Nucleus accumbens (tissue), 56 donors: ENCODE measurements around the gene SNX5.

Experiments used
- DNase-seq, 56 donors: peaks; one replicate each; lab custom pipeline; 2025; lab: John Stamatoyannopoulos, UW

The SNX5 gene

DNA sequence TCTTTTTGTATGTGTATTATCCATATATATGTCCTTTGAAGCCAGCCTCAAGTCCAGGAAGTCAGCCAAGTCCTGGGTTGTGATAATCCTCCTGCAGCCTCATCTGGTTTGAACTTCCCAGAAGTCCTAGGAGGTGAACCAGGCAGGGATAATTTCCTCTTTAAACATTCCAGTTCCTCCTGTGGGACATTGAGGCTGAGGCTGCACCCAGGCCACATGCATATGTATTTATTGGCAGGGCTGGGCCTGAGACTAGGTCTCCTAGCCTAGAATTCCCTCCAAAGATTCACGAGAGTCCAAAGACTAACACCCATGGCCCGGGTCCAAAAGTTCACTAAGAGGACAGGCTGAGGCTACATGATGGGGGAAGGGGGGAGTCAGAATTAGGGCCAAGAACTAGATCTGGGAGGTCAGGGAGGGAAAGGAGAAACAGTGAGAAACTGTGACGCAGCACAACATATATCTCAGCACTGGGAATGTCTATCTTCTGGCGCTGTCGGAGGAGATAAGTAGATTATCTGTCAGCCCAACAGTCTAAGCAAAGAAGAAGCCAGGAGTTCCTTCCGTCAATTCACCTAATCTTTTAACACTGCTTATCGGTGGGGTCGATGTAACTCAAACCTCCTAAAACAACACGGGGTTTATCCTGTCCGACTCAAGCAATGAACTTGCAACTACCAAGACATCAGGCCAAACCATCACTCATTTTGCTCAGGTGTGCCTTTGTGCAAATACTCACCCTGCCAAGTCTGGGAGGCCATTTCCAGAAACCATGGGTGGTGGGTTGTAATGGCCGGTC is 43.3 kb downstream of the SNX5 start:
- DNase-seq = no peak

DNA sequence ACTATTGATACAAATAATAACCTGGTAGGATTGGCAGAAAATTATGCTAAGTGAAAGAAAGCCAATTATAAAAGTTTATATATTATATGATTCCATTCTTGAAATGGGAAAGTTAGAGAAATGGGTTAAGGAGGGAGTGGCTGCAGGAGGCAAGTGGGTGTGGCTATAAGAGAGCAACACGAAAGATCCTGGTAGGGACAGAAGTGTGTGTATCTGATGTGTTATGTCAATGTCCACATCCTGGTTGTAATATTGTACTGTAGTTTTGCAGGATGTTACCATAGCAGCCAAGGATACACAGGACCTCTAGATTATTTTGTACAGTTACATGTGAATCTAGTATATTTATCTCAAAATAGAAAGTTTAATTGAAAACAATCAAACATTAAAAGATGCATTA is 46.8 kb downstream of the SNX5 start:
- DNase-seq = no peak

DNA sequence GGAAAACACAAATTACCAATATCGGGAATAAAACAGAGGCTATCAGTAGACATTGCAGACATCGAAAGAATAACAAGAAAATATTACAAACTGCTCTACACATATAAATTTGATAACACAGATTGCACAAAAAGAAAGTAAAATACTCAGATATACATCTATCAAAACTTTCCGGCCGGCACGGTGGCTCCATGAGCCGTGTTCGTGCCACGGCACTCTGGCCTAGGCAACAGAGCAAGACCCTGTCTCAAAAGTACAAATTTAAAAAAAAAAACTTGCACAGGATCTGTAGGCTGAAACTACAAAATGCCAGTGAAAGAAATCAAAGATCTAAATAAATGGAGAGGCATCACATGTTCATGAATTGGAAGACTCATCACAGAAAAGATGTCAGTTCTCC is 49.4 kb downstream of the SNX5 start:
- no peak for DNase-seq

DNA sequence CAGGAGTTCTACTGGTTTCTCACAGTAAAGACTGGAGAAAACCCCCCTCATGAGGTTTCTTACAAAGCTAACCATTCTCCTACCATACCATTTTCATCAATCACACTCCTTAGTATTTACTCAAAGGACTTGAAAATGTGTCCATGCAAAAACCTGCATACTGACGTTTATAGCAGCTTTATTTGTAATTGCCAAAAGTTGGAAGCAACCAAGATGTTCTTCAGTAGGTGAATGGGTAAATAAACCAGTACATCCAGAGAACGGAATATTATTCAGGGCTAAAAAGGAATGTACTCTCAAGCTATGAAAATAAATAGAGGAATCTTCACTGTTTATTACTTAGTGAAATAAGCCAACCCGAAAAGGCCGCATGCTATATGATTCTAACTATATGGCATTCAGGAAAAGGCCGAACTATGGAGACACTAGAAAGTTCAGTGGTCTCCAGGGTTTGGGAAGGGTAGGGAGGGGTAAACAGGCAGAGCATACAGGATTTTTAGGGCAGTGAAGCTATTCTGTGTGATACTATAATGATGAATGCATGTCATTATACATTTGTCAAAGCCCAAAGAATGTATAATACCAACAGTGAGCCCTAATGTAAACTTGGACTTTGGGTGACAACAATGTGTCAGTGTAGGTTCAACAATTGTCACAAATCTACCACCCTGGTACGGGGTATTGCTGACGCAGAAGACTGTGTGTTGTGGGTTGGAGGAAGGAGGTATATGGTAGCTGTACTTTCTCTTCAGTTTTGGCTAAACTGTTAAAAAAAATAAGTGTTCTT is 50.6 kb downstream of the SNX5 start:
- DNase-seq = no peak

DNA sequence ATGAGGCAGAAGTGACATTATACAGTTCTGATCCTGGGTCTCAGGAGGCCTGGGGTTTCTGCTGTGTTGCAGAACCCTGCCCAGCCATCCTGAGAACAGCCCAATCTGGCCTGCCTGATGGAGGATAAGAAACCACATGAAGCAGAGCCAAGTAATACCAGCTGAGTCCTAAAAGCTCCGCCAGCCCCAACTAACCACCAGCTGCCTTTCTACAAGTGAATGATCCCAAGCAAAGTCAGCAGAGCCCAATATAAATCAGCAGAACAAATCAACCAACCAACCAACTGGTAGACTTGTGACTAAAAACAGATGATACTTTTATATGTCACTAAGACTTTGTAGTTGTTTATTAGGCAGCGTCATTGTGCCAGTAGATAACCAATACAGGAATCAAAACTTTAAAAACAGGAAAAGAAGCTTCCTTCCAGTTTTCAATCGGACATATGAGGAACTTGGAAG is 52.1 kb downstream of the SNX5 start:
- no peak for DNase-seq

DNA sequence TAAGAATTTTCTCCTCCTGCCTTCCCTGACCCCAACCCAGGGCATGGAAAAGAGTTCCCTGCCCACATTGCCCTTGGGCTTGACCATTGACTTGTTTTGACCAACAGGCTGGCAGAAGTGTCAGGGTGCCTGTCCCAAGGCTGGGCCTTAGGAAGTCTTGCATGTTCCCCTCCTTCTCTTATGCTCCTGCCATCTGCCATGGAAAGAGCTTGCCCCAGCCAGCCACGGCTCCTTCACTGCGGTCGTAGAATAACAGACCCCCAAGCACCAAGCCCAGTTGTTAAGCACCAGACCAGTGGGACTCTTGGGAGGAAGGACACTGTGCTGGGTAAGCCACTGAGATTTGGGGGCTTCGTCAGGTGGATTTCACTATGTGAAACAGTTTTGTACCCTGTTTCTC is 53.6 kb downstream of the SNX5 start:
- no peak for DNase-seq

DNA sequence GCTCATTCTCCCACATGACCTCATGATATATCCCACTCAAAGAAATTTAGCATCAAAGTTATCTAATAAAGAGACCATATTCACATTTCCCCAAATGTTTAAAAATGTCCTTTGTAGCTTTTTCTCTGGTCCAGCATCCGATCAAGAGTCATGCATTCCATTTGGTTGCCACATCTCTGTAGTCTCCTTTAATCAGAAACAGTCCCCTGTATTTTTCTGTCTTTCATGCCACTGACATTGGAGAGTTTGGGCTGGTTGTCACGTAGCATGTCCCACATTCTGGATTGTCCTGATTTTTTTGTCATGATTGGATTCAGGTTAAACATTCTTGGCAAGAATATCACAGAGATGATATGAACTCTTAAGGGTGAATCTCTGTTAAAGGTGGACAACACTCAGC is 55.7 kb downstream of the SNX5 start:
- no peak for DNase-seq

DNA sequence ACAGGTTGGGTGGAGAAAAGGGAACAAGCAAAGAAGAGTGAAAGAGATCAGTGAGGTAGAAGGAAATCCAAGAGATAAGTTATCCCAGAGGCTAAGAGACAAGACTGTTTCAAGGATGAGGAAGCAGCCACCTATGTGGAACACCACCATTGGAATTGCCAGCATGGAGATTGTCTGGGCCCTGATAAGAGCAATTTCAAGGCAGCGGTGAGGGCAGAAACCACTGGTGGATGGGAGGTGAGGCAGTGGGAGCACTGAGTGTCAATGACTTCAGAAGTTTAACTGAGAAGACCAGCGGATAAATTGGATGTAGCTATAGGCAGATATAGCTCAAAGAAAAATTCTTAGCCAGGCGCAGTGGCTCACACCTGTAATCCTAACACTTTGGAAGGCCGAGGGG is 56.7 kb downstream of the SNX5 start:
- DNase-seq = no peak

DNA sequence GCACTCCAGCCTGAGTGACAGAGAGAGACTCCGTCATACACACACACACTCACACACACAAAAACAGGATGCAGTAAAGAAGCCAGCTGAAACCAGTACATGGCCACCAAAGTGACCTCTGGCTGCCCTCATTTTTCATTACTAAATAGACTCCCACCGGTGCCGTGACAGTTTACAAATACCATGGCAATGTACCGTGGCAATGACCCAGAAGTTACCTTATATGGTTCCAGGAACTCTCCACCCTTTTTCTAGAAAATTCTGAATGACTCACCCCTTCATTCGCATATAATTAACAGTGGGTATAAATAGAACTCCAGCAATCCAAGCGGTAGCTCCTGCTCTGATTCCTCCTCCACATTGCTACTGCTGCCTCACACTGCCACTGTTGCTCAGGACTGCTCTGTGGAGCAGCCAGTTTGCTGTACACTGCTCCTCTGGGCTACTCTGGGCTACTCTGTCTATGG is 57.7 kb downstream of the SNX5 start:
- peak in 4 of 56 donors; percentile 1 to 33 (median 20) for DNase-seq

DNA sequence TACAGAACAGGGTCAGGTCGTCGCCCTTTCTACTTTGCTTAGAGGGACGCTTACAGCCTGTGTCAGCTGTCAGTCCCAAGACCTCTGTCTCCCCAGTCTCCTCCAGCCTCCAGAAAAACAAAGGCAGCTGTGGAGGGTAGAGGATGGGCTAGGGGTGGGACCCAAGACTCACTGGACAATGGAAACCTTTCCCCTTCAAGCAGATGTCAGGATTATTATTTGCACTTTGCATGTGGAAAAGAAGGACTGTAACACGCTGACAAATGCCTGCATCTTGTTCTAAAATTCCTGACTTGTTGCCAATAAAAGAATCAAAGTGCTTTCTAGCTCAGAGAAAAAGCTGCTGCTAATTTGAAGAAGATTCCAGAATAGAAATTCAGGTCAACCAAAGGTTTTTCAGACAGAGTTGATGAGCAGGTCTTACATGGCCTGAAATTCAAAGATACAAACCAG is 58.7 kb downstream of the SNX5 start:
- no peak for DNase-seq

DNA sequence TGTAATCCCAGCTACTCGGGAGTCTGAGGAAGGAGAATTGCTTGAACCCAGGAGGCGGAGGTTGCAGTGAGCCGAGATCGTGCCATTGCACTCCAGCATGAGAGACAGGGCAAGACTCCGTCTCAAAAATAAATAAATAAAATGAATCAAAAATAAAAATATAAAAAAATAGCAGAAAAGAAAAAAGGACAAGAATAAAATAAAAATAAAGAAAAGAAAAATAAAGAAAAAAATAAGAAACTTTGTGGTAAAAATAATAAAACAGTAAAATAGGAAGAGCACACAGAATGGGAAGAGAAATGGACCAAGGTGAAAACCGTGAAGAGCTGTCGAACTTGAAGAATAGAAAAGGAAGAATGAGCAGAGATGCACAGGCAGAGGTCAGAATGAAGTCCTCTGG is 63.0 kb downstream of the SNX5 start:
- no peak for DNase-seq

DNA sequence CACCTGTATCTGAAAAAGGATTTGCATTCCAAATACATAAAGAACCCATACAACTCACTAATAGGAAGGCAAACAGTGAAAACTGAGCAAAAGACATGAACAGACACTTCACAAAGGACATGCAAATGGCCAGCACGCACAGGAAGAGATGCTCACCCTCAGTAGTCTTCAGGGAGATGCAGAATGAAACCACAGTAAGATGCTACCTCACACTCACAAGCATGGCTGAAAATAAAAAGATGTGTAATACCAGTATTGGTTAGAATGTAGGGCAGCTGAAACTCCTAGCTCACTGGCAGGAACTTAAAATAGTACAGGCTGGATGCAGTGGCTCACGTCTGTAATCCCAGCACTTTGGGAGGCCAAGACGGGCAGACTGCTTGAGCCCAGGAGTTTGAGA is 64.6 kb downstream of the SNX5 start:
- DNase-seq = no peak

DNA sequence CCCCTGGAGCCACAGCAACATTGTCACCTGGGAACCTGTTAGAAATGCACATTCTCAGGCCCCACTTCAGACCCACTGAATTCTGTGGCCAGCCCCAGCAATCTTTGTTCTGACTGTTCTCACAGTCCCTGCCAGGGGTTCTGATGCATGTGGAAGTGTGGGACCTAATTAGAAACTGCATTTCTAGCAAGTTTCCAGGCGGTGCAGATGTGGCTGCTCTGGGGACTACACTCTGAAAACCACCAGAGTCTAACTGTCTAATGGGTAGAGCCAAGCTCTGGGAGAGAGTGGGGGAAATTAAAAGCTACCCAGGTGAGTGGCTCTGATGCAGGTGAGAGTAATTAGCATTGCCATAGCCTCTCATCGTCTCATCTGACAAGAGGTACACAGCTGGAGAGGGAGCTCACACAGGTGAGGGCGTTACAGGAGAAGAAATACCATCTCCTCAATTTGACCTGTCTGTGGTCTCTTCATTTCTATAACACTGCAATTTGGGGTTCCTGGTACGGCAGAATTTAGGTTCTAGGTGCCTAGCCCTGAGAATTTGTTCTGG is 66.0 kb downstream of the SNX5 start:
- DNase-seq = no peak

DNA sequence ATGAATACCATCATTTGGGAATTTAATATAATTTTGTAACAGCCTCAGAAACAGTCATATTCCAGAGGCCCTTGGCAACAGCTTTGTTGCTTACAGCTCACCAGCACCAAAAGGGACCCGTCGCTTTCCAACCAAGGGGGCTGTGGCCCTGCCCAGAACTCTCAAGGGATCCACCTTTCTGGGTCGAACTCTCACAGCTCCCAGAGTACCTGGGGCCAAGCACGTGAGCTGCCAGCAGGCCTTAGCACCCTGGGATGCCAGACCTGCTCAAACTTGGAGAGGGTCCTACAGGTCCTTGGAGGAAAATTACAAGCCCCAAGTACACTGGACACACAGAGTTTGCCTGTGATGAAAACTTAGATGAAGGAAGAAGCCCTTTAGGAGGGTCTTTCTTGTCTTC is 66.6 kb downstream of the SNX5 start:
- DNase-seq = no peak

DNA sequence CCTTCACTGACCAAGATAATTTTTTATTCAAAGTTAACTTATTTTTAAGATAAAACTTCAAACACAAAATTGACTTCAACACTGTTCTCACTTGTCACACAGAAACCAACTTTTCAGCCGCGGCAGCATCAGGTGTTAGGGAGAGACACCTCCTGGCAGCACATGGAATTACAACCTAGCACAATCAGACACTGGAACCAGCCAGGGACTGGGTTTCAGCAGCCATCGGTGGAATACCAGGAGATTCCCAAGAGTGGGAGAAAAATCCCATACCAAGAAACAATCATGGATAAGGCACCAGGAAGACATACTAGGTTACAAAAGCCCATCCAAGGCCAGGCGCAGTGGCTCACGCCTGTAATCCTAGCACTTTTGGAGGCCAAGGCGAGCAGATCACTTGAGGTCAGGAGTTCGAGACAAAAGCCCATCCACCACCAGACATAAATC is 70.0 kb downstream of the SNX5 start:
- DNase-seq = peak in 38 of 56 donors; percentile 8 to 76 (median 38)

DNA sequence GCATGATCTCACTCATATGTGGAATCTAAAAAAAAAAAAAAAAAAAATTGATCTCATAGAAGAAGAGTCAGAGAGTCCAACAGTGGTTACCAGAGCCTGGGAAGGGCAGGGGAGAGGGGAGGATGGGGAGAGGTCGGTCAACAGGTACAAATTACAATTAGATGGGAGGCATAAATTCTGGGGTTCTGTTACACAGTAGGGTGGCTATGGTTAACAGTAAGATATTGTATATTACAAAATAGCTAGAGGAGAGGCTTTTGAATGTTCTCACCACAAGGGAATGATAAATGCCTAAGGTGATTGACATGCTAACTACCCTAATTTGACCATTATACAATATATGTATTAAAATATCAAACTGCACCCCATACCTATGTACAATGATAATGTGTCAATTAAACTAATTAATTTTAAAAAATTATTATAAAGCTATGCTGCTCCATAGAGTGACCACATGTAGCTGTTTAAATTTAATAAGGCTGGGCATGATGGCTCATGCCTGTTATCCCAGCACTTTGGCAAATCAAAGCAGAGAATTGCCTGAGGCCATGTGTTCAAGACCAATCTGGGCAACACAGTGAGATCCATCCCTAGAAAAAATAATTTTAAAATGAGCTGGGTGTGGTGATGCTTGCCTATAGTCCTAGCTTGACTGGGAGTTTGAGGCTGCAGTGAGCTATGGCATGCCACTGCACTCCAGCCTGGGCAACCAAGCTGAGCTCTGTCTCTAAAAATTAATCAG is 70.9 kb downstream of the SNX5 start:
- no peak for DNase-seq

DNA sequence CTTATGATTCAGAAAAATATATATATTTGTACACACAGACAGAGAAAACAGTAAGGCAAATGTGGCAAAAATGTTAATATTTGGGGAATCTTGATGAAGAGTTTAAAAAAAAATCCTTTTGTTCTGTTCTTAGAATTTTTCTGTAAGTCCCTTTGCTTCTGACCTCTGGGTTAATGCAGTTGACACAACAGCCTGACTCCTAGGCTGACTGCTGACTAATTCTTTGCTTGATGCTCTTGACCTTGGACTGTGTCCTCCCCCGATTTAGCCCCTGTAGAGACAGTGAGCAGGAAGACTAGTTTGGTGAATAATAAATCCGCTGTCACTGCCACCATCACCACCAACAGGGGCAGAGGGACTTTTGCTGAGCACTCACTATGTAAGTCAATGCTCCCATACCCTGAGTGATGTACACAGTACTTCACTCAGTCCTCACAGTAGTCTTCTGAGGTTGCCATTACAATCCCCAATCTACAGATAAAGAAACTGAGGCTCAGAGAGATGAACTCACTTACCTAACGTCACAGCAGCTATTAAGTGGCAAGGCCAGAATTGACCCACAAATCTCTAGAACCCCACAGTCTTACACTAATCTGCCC is 71.7 kb downstream of the SNX5 start:
- DNase-seq = no peak

DNA sequence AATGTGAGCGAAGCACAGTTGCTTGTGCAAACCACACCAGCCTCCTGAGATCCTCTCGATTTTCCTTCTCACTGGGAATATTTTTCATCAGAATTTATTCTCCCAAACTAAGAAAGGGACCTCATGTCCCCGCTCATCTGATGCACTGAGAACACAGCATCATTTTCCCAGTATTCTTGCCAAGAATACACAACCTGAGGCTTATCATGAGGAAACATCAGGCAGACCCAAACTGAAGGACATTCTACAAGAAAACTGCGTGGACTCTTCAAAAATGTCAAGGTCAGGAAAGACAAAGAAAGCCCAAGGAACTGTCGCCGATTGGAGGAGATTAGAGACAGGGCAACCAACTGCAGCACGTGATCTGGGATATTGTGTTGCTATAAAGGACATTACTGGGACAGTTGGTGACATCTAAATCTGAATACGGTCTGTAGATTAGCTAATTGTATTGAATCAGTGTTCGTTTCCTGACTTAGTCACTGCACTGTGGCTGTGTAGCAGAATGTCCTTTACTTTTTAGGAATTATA is 72.3 kb downstream of the SNX5 start:
- DNase-seq = peak in 3 of 56 donors; percentile 6 to 19 (median 6)

DNA sequence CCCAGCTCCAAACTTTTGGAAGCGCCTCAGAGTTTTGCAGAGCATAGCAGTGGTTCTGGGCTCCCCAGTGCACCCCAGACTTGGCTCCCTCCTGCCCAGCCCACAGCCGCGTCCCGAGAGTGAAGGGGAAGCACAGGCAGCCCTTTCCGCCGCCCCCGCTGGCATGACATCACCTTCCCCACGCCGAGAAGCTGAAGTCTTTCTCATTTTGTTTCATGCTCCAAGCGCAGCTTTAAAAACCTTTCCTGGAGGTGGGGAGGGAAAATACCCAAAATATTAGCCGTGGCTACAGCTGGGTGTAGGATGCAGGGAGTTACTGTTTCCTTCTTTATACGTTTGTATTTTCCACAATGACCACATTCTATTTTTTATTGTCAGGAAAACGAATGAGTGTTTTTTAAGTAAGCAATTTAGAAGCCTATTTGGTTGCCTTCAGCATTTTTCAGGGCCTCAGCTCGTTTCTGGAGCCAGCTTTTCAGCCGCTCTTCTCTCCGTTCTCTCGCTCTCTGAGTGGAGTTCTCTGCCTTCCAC is 72.9 kb downstream of the SNX5 start:
- peak in 22 of 56 donors; percentile 5 to 53 (median 26) for DNase-seq

DNA sequence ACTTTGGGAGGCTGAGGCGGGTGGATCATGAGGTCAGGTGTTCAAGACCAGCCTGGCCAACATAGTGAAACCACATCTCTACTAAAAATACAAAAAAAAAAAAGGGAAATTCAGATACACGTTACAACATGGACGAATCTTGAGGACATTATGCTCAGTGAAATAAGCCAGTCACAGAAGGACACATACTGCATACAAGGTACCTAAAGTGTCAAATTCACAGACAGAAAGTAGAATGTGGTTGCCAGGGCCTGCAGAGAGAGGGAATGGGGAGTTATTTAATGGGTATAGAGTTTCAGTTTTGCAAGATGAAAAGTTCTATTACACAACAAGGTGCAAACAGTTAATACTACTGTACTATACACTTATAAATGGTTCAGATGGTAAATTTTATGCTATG is 75.1 kb downstream of the SNX5 start:
- no peak for DNase-seq
